ENCODE data around the gene PABPN1L.
"Not testable (repeated sequence)": the region's sequence is repeated elsewhere in the genome, so short reads cannot be mapped to it uniquely, and the experiment has no call there.

Gene PABPN1L

GRCh38 chr16:88836791-88837190, 29.7 kb downstream of the PABPN1L start:
- Mint-ChIP-seq H3K27me3 (no peaks in the 10 kb centered on the region), H3K4me1 (ENCODE audit: low read depth) (peaks cover 21% of the 10 kb centered on the region), H3K9me3 (no peaks in the 10 kb centered on the region), H3K4me3 (no peak overlapping the region), H3K27ac (no peak overlapping the region), H3K36me3 (ENCODE audit: low read depth) (peaks cover 92% of the 10 kb centered on the region)
- intact Hi-C loops (cut with micrococcal nuclease): no loop called here

GRCh38 chr16:88835818-88836217, 30.6 kb downstream of the PABPN1L start:
- Mint-ChIP-seq H3K9me3 (no peaks in the 10 kb centered on the region), H3K27me3 (no peaks in the 10 kb centered on the region), H3K36me3 (ENCODE audit: low read depth) (peaks cover 90% of the 10 kb centered on the region), H3K4me3 (no peak overlapping the region), H3K4me1 (ENCODE audit: low read depth) (peaks cover 12% of the 10 kb centered on the region), H3K27ac (no peak overlapping the region)
- intact Hi-C loops (cut with micrococcal nuclease): no loop called here

- peaks cover 8% of the 10 kb centered on the region for H3K4me1 Mint-ChIP-seq (ENCODE audit: low read depth)
- H3K36me3 Mint-ChIP-seq (ENCODE audit: low read depth): peaks cover 90% of the 10 kb centered on the region
- intact Hi-C loops (cut with micrococcal nuclease): no loop called here
- no peaks in the 10 kb centered on the region for H3K9me3 Mint-ChIP-seq
- H3K4me3 Mint-ChIP-seq: no peak overlapping the region
- H3K27me3 Mint-ChIP-seq: no peaks in the 10 kb centered on the region
- no peak overlapping the region for H3K27ac Mint-ChIP-seq
Measured at GRCh38 chr16:88835383-88835782, 31.1 kb downstream of the PABPN1L start.

- Mint-ChIP-seq H3K4me1 (ENCODE audit: low read depth) (peaks cover under 1% of the 10 kb centered on the region), H3K27me3 (no peaks in the 10 kb centered on the region), H3K27ac (no peak overlapping the region), H3K4me3 (no peak overlapping the region), H3K9me3 (no peaks in the 10 kb centered on the region), H3K36me3 (ENCODE audit: low read depth) (peaks cover 90% of the 10 kb centered on the region)
- intact Hi-C loops (cut with micrococcal nuclease): no loop called here
Measured at GRCh38 chr16:88834670-88835069, 31.8 kb downstream of the PABPN1L start.

- Mint-ChIP-seq H3K36me3 (ENCODE audit: low read depth) (peaks cover 89% of the 10 kb centered on the region), H3K27me3 (no peaks in the 10 kb centered on the region), H3K4me1 (ENCODE audit: low read depth) (no peaks in the 10 kb centered on the region), H3K9me3 (no peaks in the 10 kb centered on the region), H3K4me3 (no peak overlapping the region), H3K27ac (no peak overlapping the region)
- intact Hi-C loops (cut with micrococcal nuclease): no loop called here
Measured at GRCh38 chr16:88833086-88833485, 33.4 kb downstream of the PABPN1L start.

GRCh38 chr16:88831838-88832237, 34.6 kb downstream of the PABPN1L start:
- H3K36me3 Mint-ChIP-seq (ENCODE audit: low read depth): peaks cover 89% of the 10 kb centered on the region
- H3K4me1 Mint-ChIP-seq (ENCODE audit: low read depth): no peaks in the 10 kb centered on the region
- no peak overlapping the region for H3K4me3 Mint-ChIP-seq
- no peaks in the 10 kb centered on the region for H3K9me3 Mint-ChIP-seq
- intact Hi-C loops (cut with micrococcal nuclease): no loop called here
- H3K27me3 Mint-ChIP-seq: no peaks in the 10 kb centered on the region
- no peak overlapping the region for H3K27ac Mint-ChIP-seq

- H3K36me3 Mint-ChIP-seq (ENCODE audit: low read depth): peaks cover 93% of the 10 kb centered on the region
- H3K27ac Mint-ChIP-seq: no peak overlapping the region
- peaks cover 3% of the 10 kb centered on the region for H3K4me1 Mint-ChIP-seq (ENCODE audit: low read depth)
- intact Hi-C loops (cut with micrococcal nuclease): no loop called here
- no peaks in the 10 kb centered on the region for H3K27me3 Mint-ChIP-seq
- H3K4me3 Mint-ChIP-seq: no peak overlapping the region
- H3K9me3 Mint-ChIP-seq: no peaks in the 10 kb centered on the region
Measured at GRCh38 chr16:88830783-88831182, 35.7 kb downstream of the PABPN1L start.

GRCh38 chr16:88830258-88830657, 36.2 kb downstream of the PABPN1L start:
- H3K9me3 Mint-ChIP-seq: no peaks in the 10 kb centered on the region
- H3K4me1 Mint-ChIP-seq (ENCODE audit: low read depth): peaks cover 5% of the 10 kb centered on the region
- no peak overlapping the region for H3K27ac Mint-ChIP-seq
- H3K36me3 Mint-ChIP-seq (ENCODE audit: low read depth): peaks cover 93% of the 10 kb centered on the region
- H3K27me3 Mint-ChIP-seq: no peaks in the 10 kb centered on the region
- H3K4me3 Mint-ChIP-seq: no peak overlapping the region
- intact Hi-C loops (cut with micrococcal nuclease): no loop called here

GRCh38 chr16:88828711-88829110, 37.7 kb downstream of the PABPN1L start:
- H3K27me3 Mint-ChIP-seq: no peaks in the 10 kb centered on the region
- H3K36me3 Mint-ChIP-seq (ENCODE audit: low read depth): peaks cover 93% of the 10 kb centered on the region
- intact Hi-C loops (cut with micrococcal nuclease): no loop called here
- no peaks in the 10 kb centered on the region for H3K9me3 Mint-ChIP-seq
- peaks cover 5% of the 10 kb centered on the region for H3K4me1 Mint-ChIP-seq (ENCODE audit: low read depth)
- no peak overlapping the region for H3K4me3 Mint-ChIP-seq
- no peak overlapping the region for H3K27ac Mint-ChIP-seq

GRCh38 chr16:88827727-88828126, 38.7 kb downstream of the PABPN1L start:
- H3K27me3 Mint-ChIP-seq: no peaks in the 10 kb centered on the region
- no peak overlapping the region for H3K27ac Mint-ChIP-seq
- intact Hi-C loops (cut with micrococcal nuclease): no loop called here
- H3K36me3 Mint-ChIP-seq (ENCODE audit: low read depth): peaks cover 92% of the 10 kb centered on the region
- no peaks in the 10 kb centered on the region for H3K9me3 Mint-ChIP-seq
- peaks cover 5% of the 10 kb centered on the region for H3K4me1 Mint-ChIP-seq (ENCODE audit: low read depth)
- no peak overlapping the region for H3K4me3 Mint-ChIP-seq

- Mint-ChIP-seq H3K4me3 (no peak overlapping the region), H3K27me3 (no peaks in the 10 kb centered on the region), H3K27ac (no peak overlapping the region)
Measured at GRCh38 chr16:88826070-88826840, 40.2 kb downstream of the PABPN1L start.

GRCh38 chr16:88825146-88825545, 41.3 kb downstream of the PABPN1L start:
- no peaks in the 10 kb centered on the region for H3K27me3 Mint-ChIP-seq
- peaks cover 5% of the 10 kb centered on the region for H3K4me1 Mint-ChIP-seq (ENCODE audit: low read depth)
- peaks cover 96% of the 10 kb centered on the region for H3K36me3 Mint-ChIP-seq (ENCODE audit: low read depth)
- no peak overlapping the region for H3K4me3 Mint-ChIP-seq
- intact Hi-C loops (cut with micrococcal nuclease): no loop called here
- H3K9me3 Mint-ChIP-seq: no peaks in the 10 kb centered on the region
- no peak overlapping the region for H3K27ac Mint-ChIP-seq

More at GRCh38 chr16:88826070-88826840, 40.2 kb downstream of the PABPN1L start:
- intact Hi-C loops (cut with micrococcal nuclease): no loop called here
- no peaks in the 10 kb centered on the region for H3K9me3 Mint-ChIP-seq
- H3K4me1 Mint-ChIP-seq (ENCODE audit: low read depth): peaks cover 5% of the 10 kb centered on the region
- H3K36me3 Mint-ChIP-seq (ENCODE audit: low read depth): peaks cover 96% of the 10 kb centered on the region

GRCh38 chr16:88824256-88825077, 42.0 kb downstream of the PABPN1L start:
- H3K9me3 Mint-ChIP-seq: no peaks in the 10 kb centered on the region
- no peak overlapping the region for H3K4me3 Mint-ChIP-seq
- peaks cover 5% of the 10 kb centered on the region for H3K4me1 Mint-ChIP-seq (ENCODE audit: low read depth)
- H3K27me3 Mint-ChIP-seq: no peaks in the 10 kb centered on the region
- no peak overlapping the region for H3K27ac Mint-ChIP-seq
- intact Hi-C loops (cut with micrococcal nuclease): no loop called here
- peaks cover 94% of the 10 kb centered on the region for H3K36me3 Mint-ChIP-seq (ENCODE audit: low read depth)

GRCh38 chr16:88823646-88824045, 42.8 kb downstream of the PABPN1L start:
- H3K4me3 Mint-ChIP-seq; H3K9me3 Mint-ChIP-seq; H3K4me1 Mint-ChIP-seq (ENCODE audit: low read depth); H3K27ac Mint-ChIP-seq; intact Hi-C loops (cut with micrococcal nuclease); H3K27me3 Mint-ChIP-seq: not testable (repeated sequence)
- H3K36me3 Mint-ChIP-seq (ENCODE audit: low read depth): peaks cover 94% of the 10 kb centered on the region
